Inferior parietal cortex (tissue), 1 donor: Measurements from ENCODE around the gene BCDIN3D.

ENCODE experiments used
- DNase-seq: peaks from one replicate; pipeline ENCODE4 v3.0.0-alpha.2; 2016; ENCODE audit errors: extremely low spot score

The BCDIN3D gene

GRCh38 chr12:49797449-49797776, 45.5 kb downstream of the BCDIN3D start:
- DNase-seq, result no peak

- no peak for DNase-seq
These were observed 46.1 kb downstream of the BCDIN3D start for GRCh38 chr12:49796606-49797448.

- DNase-seq, result no peak
These were observed 46.8 kb downstream of the BCDIN3D start for GRCh38 chr12:49796155-49796554.

GRCh38 chr12:49795654-49796105, 47.2 kb downstream of the BCDIN3D start:
- no peak for DNase-seq

GRCh38 chr12:49794811-49795653, 47.9 kb downstream of the BCDIN3D start:
- no peak for DNase-seq

- DNase-seq, result no peak
These were observed 48.9 kb downstream of the BCDIN3D start for GRCh38 chr12:49794021-49794420.

- DNase-seq, result no peak
These were observed 49.3 kb downstream of the BCDIN3D start for GRCh38 chr12:49793620-49794019.

- no peak for DNase-seq
These were observed 49.8 kb downstream of the BCDIN3D start for GRCh38 chr12:49792976-49793580.

GRCh38 chr12:49792181-49792970, 50.5 kb downstream of the BCDIN3D start:
- no peak for DNase-seq

- DNase-seq, result no peak
These were observed 51.2 kb downstream of the BCDIN3D start for GRCh38 chr12:49791700-49792099.

- DNase-seq, result no peak
These were observed 52.0 kb downstream of the BCDIN3D start for GRCh38 chr12:49790741-49791555.

GRCh38 chr12:49789992-49790391, 52.9 kb downstream of the BCDIN3D start:
- DNase-seq, result no peak

- no peak for DNase-seq
These were observed 55.2 kb downstream of the BCDIN3D start for GRCh38 chr12:49787672-49788071.
